Astrocyte of the spinal cord (primary cell): ENCODE results near the gene FRG2C.
"Not testable (repeated sequence)": the region's sequence is repeated elsewhere in the genome, so short reads cannot be mapped to it uniquely, and the experiment has no call there.

Experiments used
- DNase-seq: peaks from one replicate; pipeline ENCODE4 v3.0.0; 2011; ENCODE audit warnings: low read depth, low spot score
- H3K4me3 ChIP-seq: 2 replicates; pipeline ENCODE4 v1.5.1; 2011; ENCODE audit warnings: low read depth, mild to moderate bottlenecking, low read length, moderate library complexity
- in situ Hi-C: cut with HindIII; loops from 2 replicates; pipeline ENCODE4 v1.10.0; 2017; ENCODE audit warnings: low sequenced_read_pairs
- TF ChIP-seq, protein P1 (sequence below): IDR thresholded peaks from 2 replicates; pipeline ENCODE4 v1.5.1; 2012; ENCODE audit warnings: low read depth, mild to moderate bottlenecking, low read length, inconsistent platforms

FRG2C gene

DNA sequence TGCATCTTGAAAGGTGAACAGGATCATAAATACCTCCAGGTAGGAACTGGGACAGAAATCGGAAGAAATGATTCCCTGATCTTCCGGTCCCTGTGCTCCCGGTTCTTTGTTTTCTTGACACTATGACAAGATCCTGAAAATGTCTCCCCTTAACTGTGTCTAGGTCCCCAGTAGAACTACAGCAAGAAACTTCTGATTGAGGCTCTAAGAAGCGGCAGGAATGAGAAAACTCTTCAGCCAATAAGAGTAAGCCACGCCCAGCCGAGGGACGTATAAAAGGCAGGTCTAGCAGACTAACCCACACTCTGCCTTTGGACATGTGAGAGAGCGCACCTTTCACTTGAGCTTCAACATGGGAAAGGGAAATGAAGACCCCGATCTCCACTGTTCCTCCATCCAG lies at the start of gene FRG2C:
Gene FRG2C (plus strand): TSS at position 301 of the 400 bp plus-strand sequence. CDS start 52 bp downstream, at position 353.
- H3K4me3 ChIP-seq, DNase-seq, in situ Hi-C loops: not testable (repeated sequence)

GRCh38 chr3:75618666-75619305 lies 45.3 kb upstream of the FRG2C start:
- in situ Hi-C loops, result not testable (repeated sequence)
- H3K4me3 ChIP-seq, result peak overlapping the region; percentile 27
- peak; percentile 1 for DNase-seq

- in situ Hi-C loops, DNase-seq: not testable (repeated sequence)
- H3K4me3 ChIP-seq, result peak overlapping the region; percentile 27
Measured at GRCh38 chr3:75619481-75620031, 44.6 kb upstream of the FRG2C start.

DNA sequence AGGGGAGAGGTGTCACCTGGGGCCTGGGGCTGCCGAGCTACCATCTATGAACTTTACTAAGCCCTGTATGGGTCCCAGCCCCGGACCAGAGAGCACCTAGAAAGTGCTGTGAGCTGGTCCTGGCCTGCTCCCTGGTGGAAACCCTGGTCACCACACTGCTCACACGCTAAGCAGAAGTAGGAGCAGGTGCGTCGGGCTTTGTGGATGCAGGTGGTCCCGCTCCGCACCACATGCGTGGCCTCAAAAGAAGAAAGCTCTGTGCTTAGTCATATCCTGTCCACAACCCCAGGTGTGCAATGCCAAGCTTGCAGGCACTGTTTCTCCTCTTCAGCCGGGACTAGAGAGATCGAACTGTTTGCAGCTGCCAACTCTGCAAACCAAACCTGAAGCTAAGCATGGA lies 42.4 kb upstream of the FRG2C start:
- DNase-seq, H3K4me3 ChIP-seq, in situ Hi-C loops: not testable (repeated sequence)

- H3K4me3 ChIP-seq, DNase-seq, in situ Hi-C loops: not testable (repeated sequence)
Measured at GRCh38 chr3:75623656-75624055, 40.5 kb upstream of the FRG2C start.

GRCh38 chr3:75630887-75631535 lies 33.1 kb upstream of the FRG2C start:
- H3K4me3 ChIP-seq, DNase-seq, in situ Hi-C loops: not testable (repeated sequence)

- no peak overlapping the region for H3K4me3 ChIP-seq
- in situ Hi-C loops, result no loop called here
- TF ChIP-seq, protein P1, sequence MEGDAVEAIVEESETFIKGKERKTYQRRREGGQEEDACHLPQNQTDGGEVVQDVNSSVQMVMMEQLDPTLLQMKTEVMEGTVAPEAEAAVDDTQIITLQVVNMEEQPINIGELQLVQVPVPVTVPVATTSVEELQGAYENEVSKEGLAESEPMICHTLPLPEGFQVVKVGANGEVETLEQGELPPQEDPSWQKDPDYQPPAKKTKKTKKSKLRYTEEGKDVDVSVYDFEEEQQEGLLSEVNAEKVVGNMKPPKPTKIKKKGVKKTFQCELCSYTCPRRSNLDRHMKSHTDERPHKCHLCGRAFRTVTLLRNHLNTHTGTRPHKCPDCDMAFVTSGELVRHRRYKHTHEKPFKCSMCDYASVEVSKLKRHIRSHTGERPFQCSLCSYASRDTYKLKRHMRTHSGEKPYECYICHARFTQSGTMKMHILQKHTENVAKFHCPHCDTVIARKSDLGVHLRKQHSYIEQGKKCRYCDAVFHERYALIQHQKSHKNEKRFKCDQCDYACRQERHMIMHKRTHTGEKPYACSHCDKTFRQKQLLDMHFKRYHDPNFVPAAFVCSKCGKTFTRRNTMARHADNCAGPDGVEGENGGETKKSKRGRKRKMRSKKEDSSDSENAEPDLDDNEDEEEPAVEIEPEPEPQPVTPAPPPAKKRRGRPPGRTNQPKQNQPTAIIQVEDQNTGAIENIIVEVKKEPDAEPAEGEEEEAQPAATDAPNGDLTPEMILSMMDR, result no peak
- no peak for DNase-seq
Measured at GRCh38 chr3:75631541-75631940, 32.6 kb upstream of the FRG2C start.

DNA sequence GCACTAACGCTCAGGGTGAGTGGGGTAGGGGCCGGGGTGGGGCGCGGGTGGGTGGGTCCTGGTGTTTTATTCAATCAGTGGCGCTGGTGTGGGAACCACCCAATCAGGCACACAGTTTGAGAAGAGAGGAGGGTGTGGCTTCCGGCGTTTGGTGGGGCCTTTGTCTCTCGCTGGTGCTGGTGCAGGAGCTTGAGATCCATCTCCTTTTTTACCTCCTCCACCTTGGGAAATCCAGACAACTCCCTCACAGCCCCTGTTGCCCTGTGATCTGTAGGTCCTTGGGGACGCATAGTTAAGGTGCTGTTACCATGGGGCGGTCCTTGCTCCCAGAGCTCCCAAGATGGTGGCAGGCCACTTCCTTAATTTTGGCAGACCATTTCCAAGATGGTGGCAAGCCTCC lies 25.2 kb upstream of the FRG2C start:
- DNase-seq, H3K4me3 ChIP-seq, in situ Hi-C loops: not testable (repeated sequence)

GRCh38 chr3:75641107-75641517 lies 23.0 kb upstream of the FRG2C start:
- peak overlapping the region; percentile 61 for H3K4me3 ChIP-seq
- DNase-seq, result peak; percentile 81
- in situ Hi-C loops, result not testable (repeated sequence)

DNA sequence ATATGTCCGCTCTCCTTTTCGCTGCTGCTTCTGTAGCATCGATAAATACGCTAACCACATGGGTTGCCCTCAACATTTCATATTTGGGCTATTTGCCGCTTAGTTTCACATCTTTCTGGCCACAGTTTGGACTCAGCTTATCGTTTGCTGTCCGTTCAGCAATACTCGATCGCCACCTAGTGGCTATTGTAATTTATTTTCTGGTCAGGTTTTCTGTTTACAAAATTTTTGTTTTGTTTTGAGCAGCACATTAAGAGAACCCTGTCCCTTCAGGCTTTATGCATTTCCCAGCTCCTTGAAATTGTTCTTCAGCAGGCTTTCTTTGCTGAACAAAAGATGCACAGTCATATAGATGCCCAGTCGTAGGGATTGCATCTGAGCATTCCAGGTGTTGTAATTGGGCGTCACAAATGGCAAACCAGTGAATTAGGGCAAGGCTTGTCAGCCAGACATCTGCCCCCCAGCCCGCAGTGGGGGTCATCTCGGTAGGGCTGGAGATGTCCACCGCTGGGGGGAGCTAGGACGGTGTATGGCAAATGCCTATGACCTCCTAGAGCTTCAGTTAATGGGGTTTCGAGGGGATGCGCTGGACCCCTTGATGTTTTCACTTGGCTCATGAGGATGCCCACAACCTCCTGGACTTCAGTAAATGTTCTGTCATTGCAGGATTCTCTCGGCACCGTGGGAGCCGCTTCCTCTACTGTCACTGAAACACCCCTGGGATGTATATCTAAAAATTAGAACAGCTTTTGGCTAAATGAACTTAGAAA lies 20.9 kb upstream of the FRG2C start:
- TF ChIP-seq, protein P1, result peak; percentile 36
- DNase-seq, result peak; percentile 50
- H3K4me3 ChIP-seq, in situ Hi-C loops: not testable (repeated sequence)

DNA sequence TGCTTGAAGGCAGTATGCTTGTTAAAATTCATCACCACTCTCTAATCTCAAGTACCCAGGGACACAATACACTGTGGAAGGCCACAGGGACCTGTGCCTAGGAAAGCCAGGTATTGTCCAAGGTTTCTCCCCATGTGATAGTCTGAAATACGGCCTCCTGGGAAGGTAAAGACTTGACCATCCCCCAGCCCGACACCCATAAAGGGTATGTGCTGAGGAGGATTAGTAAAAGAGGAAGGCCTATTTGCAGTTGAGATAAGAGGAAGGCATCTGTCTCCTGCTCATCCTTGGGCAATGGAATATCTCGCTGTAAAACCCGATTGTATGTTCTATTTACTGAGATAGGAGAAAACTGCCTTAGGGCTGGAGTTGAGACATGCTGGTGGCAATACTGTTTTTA lies 18.6 kb upstream of the FRG2C start:
- H3K4me3 ChIP-seq, DNase-seq, in situ Hi-C loops: not testable (repeated sequence)
